Activated B cell treated with CpG ODN at 0.5 μM for 24 hours (primary cell): ENCODE measurements around the gene ACAA1. TPM values are rescaled to one million over a fixed set of nuclear protein-coding genes. Genes with fewer than 3 reads are reported as not detected.

Experiments used
- ATAC-seq: fragments of 200-7000 bp; cut with Tn5 transposase; one replicate; pipeline ENCODE4 v1.10.0; 2021; ENCODE audit warnings: low read depth, mild to moderate bottlenecking, moderate library complexity
- CTCF ChIA-PET: fragments of 350-600 bp; sonication (Branson Sonifier 250); formaldehyde crosslinking; loops from one replicate; lab custom pipeline; 2021; ENCODE audit warnings: antibody characterized with exemption; lab: Charles Lee
- POLR2A ChIA-PET: fragments of 350-600 bp; sonication (Branson Sonifier 250); formaldehyde crosslinking; loops from one replicate; lab custom pipeline; 2021; ENCODE audit warnings: antibody characterized with exemption; lab: Charles Lee
- DNase-seq: peaks from one replicate; pipeline ENCODE4 v3.0.0; 2022
- H3K27ac Mint-ChIP-seq: one replicate; pipeline ENCODE4 v1.8.0; 2020; ENCODE audit warnings: mixed read lengths
- H3K27me3 Mint-ChIP-seq: one replicate; pipeline ENCODE4 v1.8.0; 2021; ENCODE audit warnings: mixed read lengths
- H3K36me3 Mint-ChIP-seq: one replicate; pipeline ENCODE4 v1.8.0; 2021; ENCODE audit warnings: low read depth, mixed read lengths
- H3K4me1 Mint-ChIP-seq: one replicate; pipeline ENCODE4 v1.8.0; 2021; ENCODE audit warnings: mixed read lengths
- H3K4me3 Mint-ChIP-seq: one replicate; pipeline ENCODE4 v1.8.0; 2020; ENCODE audit warnings: mild to moderate bottlenecking, mixed read lengths
- H3K9me3 Mint-ChIP-seq: one replicate; pipeline ENCODE4 v1.8.0; 2020; ENCODE audit warnings: mixed read lengths
- CTCF ChIP-seq: fragments of 200-600 bp; IDR thresholded peaks from one replicate; pipeline ENCODE4 v1.8.0; 2022; ENCODE audit warnings: antibody characterized with exemption, mild to moderate bottlenecking
- intact Hi-C: fragments of 100-400 bp; cut with micrococcal nuclease; formaldehyde crosslinking; loops from one replicate; pipeline ENCODE4 v1.15.1; 2024
- total RNA-seq: library from RNA; stranded (reverse); gene quantifications from 2 replicates; pipeline ENCODE4 v1.2.3, GENCODE V29; 2022

The ACAA1 gene
- total RNA-seq, 1 donor from 2014 or later = 78.1 TPM

GRCh38 chr3:38119248-38119544, 17.7 kb downstream of the ACAA1 start:
- no peak for TF ChIP-seq CTCF
- no peaks in the 10 kb centered on the region for H3K27me3 Mint-ChIP-seq
- H3K4me3 Mint-ChIP-seq = no peak overlapping the region
- POLR2A ChIA-PET = interaction anchor here (0.5 kb wide), 1 partner anchor 58 kb away, joined by 3 read pairs; no protein-coding TSS in a partner anchor
- H3K27ac Mint-ChIP-seq = no peak overlapping the region
- DNase-seq (no peak), ATAC-seq (no peak)
- no peaks in the 10 kb centered on the region for H3K9me3 Mint-ChIP-seq
- H3K36me3 Mint-ChIP-seq = peaks cover 43% of the 10 kb centered on the region
- CTCF ChIA-PET = interaction anchor here (0.7 to 3.9 kb wide), 5 partner anchors 128 to 361 kb away, joined by 3 to 32 read pairs (median 4); no protein-coding TSS in a partner anchor
- peaks cover 16% of the 10 kb centered on the region for H3K4me1 Mint-ChIP-seq
- intact Hi-C loops = loop anchor here (2.0 to 5.0 kb wide), 2 partner anchors 108 to 228 kb away; partner anchors contain the start of gene XYLB

DNA sequence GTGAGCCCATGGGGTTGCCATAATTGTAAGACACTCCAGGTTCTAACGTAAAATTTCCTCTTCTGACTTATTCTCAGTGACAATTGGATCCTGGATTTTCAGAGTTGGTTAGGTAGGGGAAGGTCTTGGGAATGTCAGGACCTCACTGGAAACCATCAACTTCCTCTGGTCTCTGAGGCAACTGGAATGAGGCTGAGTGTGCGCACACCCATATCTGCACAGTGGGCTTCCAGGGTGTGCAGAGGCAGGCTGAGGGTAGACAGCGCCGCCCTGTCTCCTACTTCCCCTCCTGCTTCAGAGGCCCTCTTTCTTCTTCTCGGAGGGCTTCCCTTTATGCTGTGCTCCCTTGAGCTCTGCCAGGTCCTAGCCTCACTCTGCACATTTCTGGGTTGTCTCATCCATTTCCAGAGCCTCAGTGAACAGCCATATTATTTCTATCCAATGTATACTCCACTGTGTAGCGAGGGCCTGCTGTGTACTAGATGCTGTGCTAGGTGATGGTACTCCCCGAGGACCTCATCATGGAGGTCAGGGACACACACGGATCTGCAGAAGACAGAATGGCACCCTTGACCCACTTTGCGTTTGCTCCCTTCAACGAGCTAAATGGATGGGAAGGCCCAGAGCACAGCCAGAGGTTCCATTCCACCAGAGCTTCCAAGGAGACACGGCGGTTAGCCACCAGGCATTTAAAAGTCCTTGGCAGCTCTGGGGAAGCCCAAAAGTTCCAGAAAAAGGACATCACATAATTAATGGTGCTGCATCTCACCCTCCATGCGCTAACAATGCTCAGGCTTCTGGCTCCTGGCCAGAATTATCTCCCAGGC, 18.3 kb downstream of the ACAA1 start:
- POLR2A ChIA-PET = interaction anchor here (0.5 to 0.7 kb wide), 2 partner anchors 58 to 179 kb away, joined by 3 read pairs; no protein-coding TSS in a partner anchor
- no peak overlapping the region for H3K27ac Mint-ChIP-seq
- H3K4me3 Mint-ChIP-seq = no peak overlapping the region
- TF ChIP-seq CTCF = no peak
- H3K27me3 Mint-ChIP-seq = no peaks in the 10 kb centered on the region
- intact Hi-C loops = loop anchor here (1.0 to 5.0 kb wide), 5 partner anchors 109 to 362 kb away; partner anchors contain the start of gene XYLB
- ATAC-seq (no peak), DNase-seq (no peak)
- H3K4me1 Mint-ChIP-seq = peaks cover 16% of the 10 kb centered on the region
- H3K36me3 Mint-ChIP-seq = peaks cover 37% of the 10 kb centered on the region
- CTCF ChIA-PET = interaction anchor here (0.7 to 3.9 kb wide), 8 partner anchors 129 to 362 kb away, joined by 3 to 32 read pairs (median 6); partner anchors contain the start of gene XYLB
- H3K9me3 Mint-ChIP-seq = no peaks in the 10 kb centered on the region

- CTCF ChIA-PET = interaction anchor here (0.7 to 3.9 kb wide), 8 partner anchors 122 to 363 kb away, joined by 3 to 32 read pairs (median 7); partner anchors contain the start of gene XYLB
- H3K4me3 Mint-ChIP-seq = no peak overlapping the region
Observed at GRCh38 chr3:38117748-38118420, 19.0 kb downstream of the ACAA1 start.

DNA sequence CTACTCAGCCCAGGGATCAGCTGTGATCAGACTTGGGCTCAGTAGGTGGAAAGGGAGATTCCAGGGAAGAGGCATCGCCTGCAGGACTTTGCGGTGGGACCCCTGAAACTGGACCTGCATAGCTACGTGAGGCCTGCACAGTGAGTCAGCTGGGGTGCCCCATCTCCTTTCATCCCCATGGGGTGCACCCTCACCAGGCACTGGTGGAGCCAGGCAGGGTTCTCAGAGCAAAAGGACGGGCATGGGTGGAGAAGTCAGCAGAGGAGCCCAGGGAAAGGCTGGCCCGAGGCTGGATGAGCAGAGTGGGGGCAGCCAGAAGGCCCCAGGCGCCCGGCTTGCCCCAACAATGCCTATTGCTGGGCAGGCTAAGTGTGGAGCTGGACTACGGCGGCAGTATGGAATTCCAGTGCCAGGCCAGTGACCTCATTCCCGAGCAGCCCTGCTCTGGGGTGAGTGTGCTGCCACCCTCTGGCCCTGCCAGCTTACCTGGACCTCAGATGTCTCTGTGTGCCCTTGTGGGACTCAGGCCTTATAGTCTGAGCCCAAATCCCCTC, 19.7 kb downstream of the ACAA1 start:
- ATAC-seq (no peak), DNase-seq (no peak)
- CTCF ChIA-PET = interaction anchor here (0.7 to 3.9 kb wide), 6 partner anchors 123 to 363 kb away, joined by 3 to 32 read pairs (median 8); partner anchors contain the start of gene XYLB
- intact Hi-C loops = loop anchor here (5.0 kb wide), 1 partner anchor 110 kb away; no protein-coding TSS in a partner anchor
- Mint-ChIP-seq H3K4me3 (no peak overlapping the region), H3K36me3 (peaks cover 25% of the 10 kb centered on the region), H3K27me3 (no peaks in the 10 kb centered on the region), H3K4me1 (peaks cover 16% of the 10 kb centered on the region), H3K27ac (no peak overlapping the region), H3K9me3 (no peaks in the 10 kb centered on the region)
- TF ChIP-seq CTCF = no peak
- POLR2A ChIA-PET = interaction anchor here (1.3 kb wide), 1 partner anchor 20 kb away, joined by 3 read pairs; the partner anchor contains the start of gene ACAA1

More at GRCh38 chr3:38117748-38118420, 19.0 kb downstream of the ACAA1 start:
- POLR2A ChIA-PET = interaction anchor here (0.7 to 1.3 kb wide), 2 partner anchors 19 to 180 kb away, joined by 3 read pairs; partner anchors contain the start of gene ACAA1
- intact Hi-C loops = loop anchor here (1.0 to 5.0 kb wide), 5 partner anchors 109 to 362 kb away; partner anchors contain the start of gene XYLB
- Mint-ChIP-seq H3K9me3 (no peaks in the 10 kb centered on the region), H3K36me3 (peaks cover 32% of the 10 kb centered on the region), H3K4me1 (peaks cover 16% of the 10 kb centered on the region), H3K27me3 (no peaks in the 10 kb centered on the region), H3K27ac (no peak overlapping the region)
- ATAC-seq (peak; percentile 88), DNase-seq (peak; percentile 58)
- TF ChIP-seq CTCF = no peak
